GM04504 (cell line): Measurements from ENCODE around the gene PRSS22.
"Not testable (repeated sequence)": the region's sequence is repeated elsewhere in the genome, so short reads cannot be mapped to it uniquely, and the experiment has no call there.

Experiments
- DNase-seq: peaks from one replicate; pipeline ENCODE4 v3.0.0-alpha.2; 2012; ENCODE audit warnings: low read depth

Gene PRSS22

GRCh38 chr16:2857451-2858244 is at the start of gene PRSS22:
Gene PRSS22 (minus strand): TSS chr16:2858170. CDS start chr16:2858104, 66 bp downstream.
- no peak for DNase-seq

- DNase-seq, result not testable (repeated sequence)
Observed at GRCh38 chr16:2907084-2907753, 49.2 kb upstream of the PRSS22 start.

GRCh38 chr16:2905988-2906387 is 48.0 kb upstream of the PRSS22 start:
- DNase-seq, result no peak

GRCh38 chr16:2905241-2905987 is 47.4 kb upstream of the PRSS22 start:
- peak; percentile 99 for DNase-seq

GRCh38 chr16:2904922-2905240 is 46.9 kb upstream of the PRSS22 start:
- DNase-seq, result no peak

- DNase-seq, result peak; percentile 71
Observed at GRCh38 chr16:2904100-2904921, 46.3 kb upstream of the PRSS22 start.

- no peak for DNase-seq
Observed at GRCh38 chr16:2902337-2903130, 44.6 kb upstream of the PRSS22 start.

GRCh38 chr16:2900526-2901075 is 42.6 kb upstream of the PRSS22 start:
- no peak for DNase-seq

- no peak for DNase-seq
Observed at GRCh38 chr16:2899564-2900072, 41.6 kb upstream of the PRSS22 start.

- no peak for DNase-seq
Observed at GRCh38 chr16:2898831-2899563, 41.0 kb upstream of the PRSS22 start.

- DNase-seq, result no peak
Observed at GRCh38 chr16:2897110-2897509, 39.1 kb upstream of the PRSS22 start.

GRCh38 chr16:2896480-2897010 is 38.6 kb upstream of the PRSS22 start:
- DNase-seq, result no peak

GRCh38 chr16:2895813-2896212 is 37.8 kb upstream of the PRSS22 start:
- DNase-seq, result no peak

- DNase-seq, result no peak
Observed at GRCh38 chr16:2894231-2894630, 36.3 kb upstream of the PRSS22 start.

GRCh38 chr16:2884041-2884451 is 26.1 kb upstream of the PRSS22 start:
- DNase-seq, result no peak

GRCh38 chr16:2883458-2883908 is 25.5 kb upstream of the PRSS22 start:
- no peak for DNase-seq

GRCh38 chr16:2882650-2883457 is 24.9 kb upstream of the PRSS22 start, which contains the start of gene FLYWCH2:
Gene FLYWCH2 (plus strand): TSS chr16:2883215. CDS start chr16:2896450, 13,235 bp downstream.
- DNase-seq, result peak; percentile 98

GRCh38 chr16:2881783-2882649 is 24.0 kb upstream of the PRSS22 start:
- no peak for DNase-seq
